ENCODE results near the gene RIC1.

- TF ChIP-seq CTCF (IDR thresholded peaks at IDR 0.05) (no peak), POLR2AphosphoS5 (IDR thresholded peaks at IDR 0.05) (no peak), POLR2A (IDR thresholded peaks at IDR 0.05) (no peak), EP300 (IDR thresholded peaks at IDR 0.05) (no peak)
Measured at GRCh38 chr9:5630081-5630507, 1.2 kb downstream of the RIC1 start.
